GM12878 (cell line): ENCODE data around the gene FTH1. TPM values are rescaled to one million over a fixed set of nuclear protein-coding genes. Genes with fewer than 3 reads are reported as not detected.

Experiments
- CBX3 ChIP-seq: fragments of 200-600 bp; sonication (generic); IDR thresholded peaks from 2 replicates; pipeline ENCODE4 v1.6.1; 2016; ENCODE audit warnings: low read depth, borderline replicate concordance
- EP300 ChIP-seq, 2 experiments: fragments of 150-350 bp in 1 of 2; IDR thresholded peaks; 2 replicates each; pipeline ENCODE4 v1.6.1; 2011 to 2012; ENCODE audit warnings: low read depth in 2 of 2, low read length in 2 of 2, borderline replicate concordance in 1 of 2, improper control_type of control experiment in 1 of 2, inconsistent platforms in 1 of 2; ENCODE audit not compliant: control insufficient read depth in 1 of 2
- HDGF ChIP-seq: fragments of 450-650 bp; IDR thresholded peaks from 2 replicates; pipeline ENCODE4 v1.6.1; 2016; ENCODE audit warnings: antibody characterized with exemption
- POU2F2 ChIP-seq: IDR thresholded peaks from 3 replicates; pipeline ENCODE4 v1.6.1; 2011; ENCODE audit warnings: low read depth, mild to moderate bottlenecking, low read length, borderline replicate concordance
- SIN3A ChIP-seq: IDR thresholded peaks from 2 replicates; pipeline ENCODE4 v1.6.1; 2012; ENCODE audit warnings: low read depth, low read length, improper control_type of control experiment
- SIX5 ChIP-seq: IDR thresholded peaks from 2 replicates; pipeline ENCODE4 v1.6.1; 2011; ENCODE audit warnings: mild to moderate bottlenecking, low read depth, low read length, moderate library complexity; ENCODE audit not compliant: severe bottlenecking
- STAT1 ChIP-seq: fragments of 450-650 bp; conservative IDR thresholded peaks from 2 replicates; pipeline ENCODE4 v1.6.1; 2014; ENCODE audit warnings: antibody characterized with exemption, mild to moderate bottlenecking
- TBL1XR1 ChIP-seq: IDR thresholded peaks from 2 replicates; pipeline ENCODE4 v1.6.1; 2012; ENCODE audit warnings: low read depth, low read length, improper control_type of control experiment
- polyA plus RNA-seq, 11 experiments: library from polyadenylated mRNA; depleted of rRNA in 4 of 11; unstranded in 6 of 11; stranded (reverse) in 5 of 11; fragments of >200 nt; fragmentation: Nextera tagmentation in 4 of 11; fragmentation: Illumina TruSeq in 1 of 11; extraction: Ambion mirVana in 4 of 11; extraction: Trizol in 1 of 11; gene quantifications; 1 replicate in 1 of 11; 2 replicates in 10 of 11; pipeline versions ENCODE4 v1.2.1 to v1.2.3, GENCODE V29; 2011 to 2016; ENCODE audit warnings: inconsistent platforms in 2 of 11, missing spikeins in 2 of 11, low read depth in 1 of 11
- total RNA-seq, 4 experiments: library from RNA; depleted of rRNA in 3 of 4; stranded (reverse); fragments of >200 nt in 3 of 4; fragmentation: Illumina TruSeq in 1 of 4; extraction: Trizol in 1 of 4; gene quantifications; 2 replicates each; pipeline versions ENCODE4 v1.2.1 to v1.2.3, GENCODE V29; 2013 to 2021
- TF ChIP-seq, protein P1 (sequence below): fragments of 450-650 bp; IDR thresholded peaks from 2 replicates; pipeline ENCODE4 v1.6.1; 2018; ENCODE audit warnings: borderline replicate concordance, mild to moderate bottlenecking; ENCODE audit not compliant: partially characterized antibody
- TF ChIP-seq, protein P2 (sequence below): fragments of 450-650 bp; IDR thresholded peaks from 2 replicates; pipeline ENCODE4 v1.6.1; 2017; ENCODE audit warnings: mild to moderate bottlenecking, moderate library complexity

FTH1 gene
- total and polyA plus RNA-seq, 10 of the 15 experiments (the other 5 are each of a cell fraction or from before 2014, with no cell fraction given) = 289 to 4,154 (median 960) TPM

DNA sequence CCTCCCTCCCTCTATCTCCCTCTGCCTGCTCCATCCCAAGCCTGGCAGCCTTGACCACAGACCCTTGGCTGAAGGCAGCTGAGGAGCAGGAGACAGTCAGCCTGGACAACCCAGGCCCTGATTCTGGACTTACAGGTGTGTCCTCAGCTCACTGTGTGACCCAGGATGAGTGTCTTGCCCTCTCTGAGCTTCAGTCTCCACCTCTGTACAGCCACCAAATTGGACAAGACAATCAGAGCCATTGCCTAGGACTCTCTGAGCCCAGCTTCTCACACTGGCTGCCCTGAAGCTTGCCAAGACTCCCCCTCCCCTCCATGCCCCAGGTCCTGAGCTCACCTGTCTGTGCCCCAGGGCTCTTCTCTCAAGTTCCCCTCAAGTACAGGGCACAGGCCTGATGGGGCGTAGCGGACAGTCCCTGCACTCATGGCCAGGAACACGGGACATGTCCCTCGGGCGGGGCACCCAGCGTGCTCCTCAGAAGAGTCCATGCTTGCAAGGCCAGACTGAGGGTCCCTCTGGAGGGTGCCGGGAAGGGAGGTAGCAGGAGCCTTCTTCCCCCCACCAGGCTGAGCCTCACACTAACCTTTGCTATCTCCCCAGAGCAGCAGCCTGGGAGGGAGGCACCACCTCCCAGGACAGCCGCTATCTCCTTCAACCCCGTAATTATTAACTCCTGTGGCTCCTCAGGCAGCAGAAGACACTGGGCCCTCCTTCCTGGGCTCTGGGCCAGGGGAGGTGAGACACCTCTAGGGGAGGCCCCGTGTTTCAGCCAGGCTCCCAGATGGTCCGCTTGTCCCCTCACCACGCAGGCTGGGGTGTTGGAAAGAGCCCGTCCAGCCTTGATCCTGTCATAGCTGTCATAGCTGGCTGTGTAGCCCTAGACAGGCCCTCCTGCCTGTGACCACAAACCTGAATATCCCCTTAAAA lies 47.5 kb downstream of the FTH1 start (continued):
- TF ChIP-seq, protein P1, sequence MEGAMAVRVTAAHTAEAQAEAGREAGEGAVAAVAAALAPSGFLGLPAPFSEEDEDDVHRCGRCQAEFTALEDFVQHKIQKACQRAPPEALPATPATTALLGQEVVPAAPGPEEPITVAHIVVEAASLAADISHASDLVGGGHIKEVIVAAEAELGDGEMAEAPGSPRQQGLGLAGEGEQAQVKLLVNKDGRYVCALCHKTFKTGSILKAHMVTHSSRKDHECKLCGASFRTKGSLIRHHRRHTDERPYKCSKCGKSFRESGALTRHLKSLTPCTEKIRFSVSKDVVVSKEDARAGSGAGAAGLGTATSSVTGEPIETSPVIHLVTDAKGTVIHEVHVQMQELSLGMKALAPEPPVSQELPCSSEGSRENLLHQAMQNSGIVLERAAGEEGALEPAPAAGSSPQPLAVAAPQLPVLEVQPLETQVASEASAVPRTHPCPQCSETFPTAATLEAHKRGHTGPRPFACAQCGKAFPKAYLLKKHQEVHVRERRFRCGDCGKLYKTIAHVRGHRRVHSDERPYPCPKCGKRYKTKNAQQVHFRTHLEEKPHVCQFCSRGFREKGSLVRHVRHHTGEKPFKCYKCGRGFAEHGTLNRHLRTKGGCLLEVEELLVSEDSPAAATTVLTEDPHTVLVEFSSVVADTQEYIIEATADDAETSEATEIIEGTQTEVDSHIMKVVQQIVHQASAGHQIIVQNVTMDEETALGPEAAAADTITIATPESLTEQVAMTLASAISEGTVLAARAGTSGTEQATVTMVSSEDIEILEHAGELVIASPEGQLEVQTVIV = no peak
- TF ChIP-seq STAT1 (no peak), HDGF (no peak), POU2F2 (no peak), SIX5 (no peak), TBL1XR1 (no peak), EP300 (IDR thresholded peaks at IDR 0.05; ENCODE audit: borderline replicate concordance in 1 of 2, control insufficient read depth in 1 of 2, low read depth in 2 of 2, low read length in 2 of 2) (no peak), CBX3 (no peak), SIN3A (no peak)
- TF ChIP-seq, protein P2, sequence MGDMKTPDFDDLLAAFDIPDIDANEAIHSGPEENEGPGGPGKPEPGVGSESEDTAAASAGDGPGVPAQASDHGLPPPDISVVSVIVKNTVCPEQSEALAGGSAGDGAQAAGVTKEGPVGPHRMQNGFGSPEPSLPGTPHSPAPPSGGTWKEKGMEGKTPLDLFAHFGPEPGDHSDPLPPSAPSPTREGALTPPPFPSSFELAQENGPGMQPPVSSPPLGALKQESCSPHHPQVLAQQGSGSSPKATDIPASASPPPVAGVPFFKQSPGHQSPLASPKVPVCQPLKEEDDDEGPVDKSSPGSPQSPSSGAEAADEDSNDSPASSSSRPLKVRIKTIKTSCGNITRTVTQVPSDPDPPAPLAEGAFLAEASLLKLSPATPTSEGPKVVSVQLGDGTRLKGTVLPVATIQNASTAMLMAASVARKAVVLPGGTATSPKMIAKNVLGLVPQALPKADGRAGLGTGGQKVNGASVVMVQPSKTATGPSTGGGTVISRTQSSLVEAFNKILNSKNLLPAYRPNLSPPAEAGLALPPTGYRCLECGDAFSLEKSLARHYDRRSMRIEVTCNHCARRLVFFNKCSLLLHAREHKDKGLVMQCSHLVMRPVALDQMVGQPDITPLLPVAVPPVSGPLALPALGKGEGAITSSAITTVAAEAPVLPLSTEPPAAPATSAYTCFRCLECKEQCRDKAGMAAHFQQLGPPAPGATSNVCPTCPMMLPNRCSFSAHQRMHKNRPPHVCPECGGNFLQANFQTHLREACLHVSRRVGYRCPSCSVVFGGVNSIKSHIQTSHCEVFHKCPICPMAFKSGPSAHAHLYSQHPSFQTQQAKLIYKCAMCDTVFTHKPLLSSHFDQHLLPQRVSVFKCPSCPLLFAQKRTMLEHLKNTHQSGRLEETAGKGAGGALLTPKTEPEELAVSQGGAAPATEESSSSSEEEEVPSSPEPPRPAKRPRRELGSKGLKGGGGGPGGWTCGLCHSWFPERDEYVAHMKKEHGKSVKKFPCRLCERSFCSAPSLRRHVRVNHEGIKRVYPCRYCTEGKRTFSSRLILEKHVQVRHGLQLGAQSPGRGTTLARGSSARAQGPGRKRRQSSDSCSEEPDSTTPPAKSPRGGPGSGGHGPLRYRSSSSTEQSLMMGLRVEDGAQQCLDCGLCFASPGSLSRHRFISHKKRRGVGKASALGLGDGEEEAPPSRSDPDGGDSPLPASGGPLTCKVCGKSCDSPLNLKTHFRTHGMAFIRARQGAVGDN = no peak
